ENCODE results near the gene RPTN. TPM values are rescaled to one million over a fixed set of nuclear protein-coding genes. Genes with fewer than 3 reads are reported as not detected.
"Not testable (repeated sequence)": the region's sequence is repeated elsewhere in the genome, so short reads cannot be mapped to it uniquely, and the experiment has no call there.

RPTN gene
- polyA plus RNA-seq, 5 donors: not detected

DNA sequence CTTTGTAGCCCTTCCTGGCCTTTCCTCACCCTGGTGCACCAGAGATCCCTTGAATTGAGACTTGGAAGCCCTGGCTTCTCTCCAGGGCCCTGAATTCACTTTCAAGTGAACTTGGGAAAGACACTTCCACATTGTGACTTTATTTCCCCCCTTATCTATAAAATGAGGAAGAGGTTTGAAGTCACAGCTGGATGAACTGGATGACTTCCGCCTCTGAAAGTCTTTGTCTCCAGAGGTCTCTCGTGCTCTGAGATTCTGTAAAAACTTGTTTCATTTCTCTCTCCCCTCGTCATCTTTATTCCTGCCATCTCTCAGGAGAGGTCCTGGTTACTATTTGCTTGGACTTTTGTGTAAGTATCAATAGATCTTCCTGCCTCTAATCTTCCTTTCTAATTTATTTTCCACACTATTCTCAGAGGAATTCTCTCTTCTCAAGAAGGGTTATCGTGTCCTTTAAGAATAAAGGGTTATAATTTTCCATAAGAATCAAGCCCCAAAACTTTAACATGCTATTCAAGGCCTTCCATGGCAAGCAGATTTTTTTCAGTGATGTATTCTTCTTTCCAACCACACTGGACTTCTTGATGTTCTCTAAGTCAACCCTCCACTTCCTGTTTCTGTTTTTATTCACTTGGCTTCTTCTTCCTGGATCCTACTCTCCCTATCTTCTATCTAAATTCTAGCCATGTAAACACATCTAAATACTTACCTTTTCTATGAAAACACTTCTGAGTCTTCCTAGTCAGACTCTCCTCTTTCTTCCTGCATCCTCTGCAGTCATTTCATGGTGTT, 6.5 kb upstream of the RPTN start:
- no peak for DNase-seq

DNA sequence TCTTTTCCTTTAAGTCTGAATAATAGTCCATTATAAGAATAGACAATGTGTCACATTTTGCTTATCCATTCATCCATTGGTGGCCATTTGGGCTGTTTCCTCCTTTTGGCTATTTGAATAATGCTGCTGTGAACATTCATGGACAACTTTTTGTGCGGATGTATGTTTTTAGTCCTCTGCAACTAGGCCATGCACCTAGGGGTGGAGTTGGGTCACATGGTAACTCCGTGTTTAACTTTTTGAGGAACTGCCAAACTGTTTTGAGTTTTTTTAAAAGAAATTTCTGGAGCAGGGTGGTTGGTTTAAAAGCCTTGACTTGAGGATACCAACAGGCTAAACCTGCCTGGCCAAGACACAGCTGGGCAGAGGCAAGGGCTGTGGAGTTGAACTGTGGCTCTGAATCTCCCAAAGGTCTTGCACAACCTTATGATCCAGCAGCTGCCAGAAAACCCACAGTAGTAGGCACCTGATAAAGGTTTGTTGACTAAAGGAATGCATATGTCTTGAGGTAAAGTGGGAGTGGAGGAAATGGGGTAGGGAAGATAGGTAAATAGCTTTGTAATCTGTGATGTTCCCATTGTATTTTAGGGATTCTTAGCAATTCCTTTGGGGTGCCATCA, 5.6 kb upstream of the RPTN start:
- DNase-seq: no peak

DNA sequence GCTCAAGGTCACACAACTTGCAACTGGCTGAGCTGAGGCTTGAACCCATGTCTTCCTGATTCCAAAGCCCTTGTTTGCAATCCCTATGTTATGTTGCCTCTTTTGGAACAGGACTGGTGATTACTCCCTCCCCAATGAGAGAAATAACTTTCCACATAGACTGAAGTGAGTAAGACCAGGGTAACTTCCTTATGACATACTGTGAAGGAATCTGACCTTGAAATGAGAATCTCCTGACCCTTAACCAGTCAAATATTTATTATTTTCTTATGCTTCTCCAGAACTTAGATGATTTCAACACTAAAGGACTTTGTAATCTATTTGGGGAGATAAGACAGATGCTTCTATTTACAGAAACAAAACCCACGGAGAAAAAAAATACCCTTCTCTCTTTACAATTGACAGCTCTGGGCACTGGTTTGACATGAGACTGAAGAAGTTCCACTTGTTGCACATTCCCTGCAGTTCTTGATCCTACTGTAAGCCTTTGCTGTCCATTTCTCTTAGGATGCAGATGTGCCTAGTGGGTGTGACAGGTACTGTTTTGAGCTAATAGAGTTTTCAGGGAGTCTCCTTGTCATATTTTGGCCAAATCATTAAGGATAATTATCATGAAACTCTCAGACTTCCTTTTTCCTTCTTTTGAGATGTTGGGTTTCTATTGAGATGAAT, 3.9 kb upstream of the RPTN start:
- DNase-seq: no peak

DNA sequence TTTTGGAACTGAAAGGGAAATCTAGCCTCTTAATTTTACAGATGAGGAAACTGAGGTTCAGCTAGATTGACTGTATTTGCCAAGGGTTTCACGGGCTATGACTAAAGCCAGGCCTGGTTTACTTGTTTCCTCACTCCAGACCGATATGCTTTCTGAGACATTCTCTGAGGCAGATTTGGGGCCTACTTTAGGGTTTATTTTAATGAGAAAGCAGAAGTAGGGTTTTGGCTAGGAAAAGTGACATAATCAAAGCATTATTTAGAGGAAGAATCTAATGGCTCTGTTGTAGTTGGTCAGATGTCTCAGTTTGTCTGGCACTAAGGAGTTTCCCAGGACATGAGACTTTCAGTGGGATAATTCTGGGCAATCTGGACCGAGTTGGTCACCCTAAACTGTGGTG, 1.5 kb upstream of the RPTN start:
- no peak for DNase-seq

DNA sequence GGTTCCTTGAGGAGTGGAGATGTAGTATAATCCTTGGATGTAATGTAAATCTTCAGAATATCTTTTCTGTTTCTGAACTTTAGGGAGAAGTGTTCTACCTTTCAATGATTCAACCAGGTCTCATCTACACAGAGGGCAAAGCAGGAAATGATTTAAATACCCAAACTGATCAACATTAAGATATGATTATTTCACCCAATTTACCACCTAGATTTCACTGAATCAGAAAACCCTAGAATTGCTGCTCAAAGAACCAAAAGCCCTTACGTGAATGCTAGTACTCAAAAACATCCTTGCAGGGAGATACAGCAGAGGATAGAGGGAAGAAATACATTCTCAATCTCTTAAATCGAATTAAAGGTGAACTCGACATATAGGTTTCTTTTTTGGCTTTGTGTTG, 5.0 kb downstream of the RPTN start:
- DNase-seq: no peak

DNA sequence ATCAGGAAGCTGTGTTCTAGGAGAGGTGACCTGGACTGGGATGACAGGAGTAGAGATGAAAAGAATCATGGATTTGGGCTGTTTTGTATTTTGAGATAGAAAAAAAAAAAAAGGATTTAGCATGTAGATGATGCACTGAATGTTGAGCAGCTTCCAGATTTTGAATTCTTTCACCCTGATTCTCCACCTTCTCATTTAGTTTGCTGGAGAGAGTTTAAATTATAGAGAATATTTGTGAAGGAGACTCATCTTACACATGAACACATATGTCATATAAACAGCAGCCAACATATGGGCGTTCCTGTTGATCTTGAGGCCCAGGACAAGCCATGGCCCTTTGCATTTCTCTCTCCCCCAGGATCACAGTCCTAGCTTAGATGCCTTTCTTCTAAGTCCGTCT, 7.4 kb downstream of the RPTN start:
- no peak for DNase-seq

DNA sequence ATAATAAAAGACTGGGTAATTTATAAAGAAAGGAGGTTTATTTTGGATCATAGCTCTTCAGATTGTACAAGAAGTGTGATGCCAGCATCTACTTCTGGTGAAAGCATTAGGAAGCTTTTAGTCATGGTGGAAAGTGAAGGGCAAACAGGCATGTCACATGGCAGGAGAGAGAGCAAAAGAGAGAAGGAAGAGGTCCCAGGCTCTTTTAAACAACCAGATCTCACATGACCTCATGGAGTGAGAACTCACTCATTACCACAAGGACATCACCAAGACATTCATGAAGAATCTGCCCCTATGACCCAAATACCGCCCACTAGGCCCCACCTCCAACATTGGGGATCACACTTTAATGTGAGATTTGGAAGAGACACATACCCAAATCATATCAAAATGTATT, 10.0 kb downstream of the RPTN start:
- no peak for DNase-seq

DNA sequence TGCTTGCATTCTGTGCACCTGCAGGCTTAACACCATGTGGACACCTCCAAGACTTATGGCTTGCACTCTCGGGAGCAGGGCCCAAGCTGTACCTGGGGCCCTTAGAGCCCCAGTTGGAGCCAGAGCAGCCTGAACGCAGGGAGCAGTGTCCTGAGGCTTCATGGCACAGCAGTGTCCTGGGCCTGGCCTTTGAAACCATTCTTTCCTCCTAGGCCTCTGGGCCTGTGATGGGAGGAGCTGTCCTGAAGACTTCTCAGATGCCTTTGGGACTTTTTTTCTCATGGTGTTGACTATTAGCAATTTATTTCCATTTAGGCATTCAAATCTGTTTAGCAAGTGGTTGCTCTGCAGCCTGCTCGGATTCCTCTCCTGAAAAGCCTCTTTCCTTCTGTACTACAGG, 11.0 kb downstream of the RPTN start:
- DNase-seq: no peak

DNA sequence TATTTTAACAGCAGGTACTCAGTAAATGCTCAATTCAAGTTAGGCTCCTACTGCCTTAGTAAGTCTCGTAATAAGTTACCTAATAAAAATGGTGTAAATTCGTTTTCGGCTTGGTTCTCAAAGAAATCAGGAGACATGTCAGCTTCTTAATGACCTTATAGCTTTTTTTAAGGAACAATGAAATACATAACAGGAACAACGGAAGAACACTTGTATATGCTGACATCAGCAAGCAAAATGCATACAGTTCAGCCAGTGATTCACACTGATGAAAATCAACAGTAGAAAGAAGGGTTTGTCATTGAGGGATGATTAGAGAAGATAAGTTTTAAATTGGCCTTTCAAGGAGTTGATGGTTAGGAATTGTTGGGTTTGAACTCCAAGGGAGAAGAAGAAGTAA, 13.3 kb downstream of the RPTN start:
- no peak for DNase-seq

DNA sequence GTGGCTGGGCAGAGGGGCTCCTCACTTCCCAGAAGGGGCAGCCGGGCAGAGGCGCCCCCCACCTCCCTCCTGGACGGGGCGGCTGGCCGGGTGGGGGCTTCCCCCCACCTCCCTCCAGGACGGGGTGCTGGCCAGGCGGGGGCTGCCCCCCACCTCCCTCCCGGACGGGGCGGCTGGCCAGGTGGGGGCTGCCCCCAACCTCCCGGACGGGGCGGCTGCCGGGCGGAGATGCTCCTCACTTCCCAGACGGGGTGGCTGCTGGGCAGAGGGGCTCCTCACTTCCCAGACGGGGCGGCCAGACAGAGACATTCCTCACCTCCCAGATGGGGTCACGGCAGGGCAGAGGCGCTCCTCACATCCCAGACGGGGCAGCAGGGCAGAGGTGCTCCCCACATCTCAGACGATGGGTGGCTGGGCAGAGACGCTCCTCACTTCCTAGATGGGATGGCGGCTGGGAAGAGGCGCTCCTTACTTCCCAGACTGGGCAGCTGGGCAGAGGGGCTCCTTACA, 14.3 kb downstream of the RPTN start:
- DNase-seq: not testable (repeated sequence)

DNA sequence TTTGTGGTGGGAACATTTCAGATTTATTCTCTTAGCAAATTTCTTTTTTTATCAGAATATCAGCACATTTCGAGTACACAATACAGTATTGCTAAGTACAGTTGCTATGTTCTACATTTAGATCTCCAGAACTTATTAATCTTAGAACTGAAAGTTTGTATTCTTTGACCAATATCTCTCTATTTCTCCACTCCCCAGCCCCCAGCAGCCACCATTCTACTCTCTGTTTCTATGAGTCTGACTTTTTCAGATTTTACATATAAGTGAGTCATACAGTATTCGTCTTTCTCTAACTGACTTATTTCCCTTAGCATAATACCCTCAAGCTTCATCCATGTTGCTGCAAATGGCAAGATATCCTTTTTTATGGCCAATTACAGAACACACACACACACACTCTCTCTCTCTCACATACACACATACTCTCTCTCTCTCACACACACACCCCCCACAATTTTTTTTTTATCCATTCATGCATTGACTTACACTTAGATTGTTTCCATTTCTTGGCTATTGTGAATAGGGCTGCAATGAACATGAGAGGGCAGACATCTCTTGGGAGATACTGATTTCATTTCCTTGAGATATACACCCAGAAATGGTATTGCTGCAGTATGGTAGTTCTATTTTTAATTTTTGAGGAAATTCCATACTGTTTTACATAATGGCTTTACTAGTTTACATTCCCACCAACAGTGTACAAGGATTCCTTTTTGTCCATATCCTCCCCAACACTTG, 15.7 kb downstream of the RPTN start:
- DNase-seq: no peak

DNA sequence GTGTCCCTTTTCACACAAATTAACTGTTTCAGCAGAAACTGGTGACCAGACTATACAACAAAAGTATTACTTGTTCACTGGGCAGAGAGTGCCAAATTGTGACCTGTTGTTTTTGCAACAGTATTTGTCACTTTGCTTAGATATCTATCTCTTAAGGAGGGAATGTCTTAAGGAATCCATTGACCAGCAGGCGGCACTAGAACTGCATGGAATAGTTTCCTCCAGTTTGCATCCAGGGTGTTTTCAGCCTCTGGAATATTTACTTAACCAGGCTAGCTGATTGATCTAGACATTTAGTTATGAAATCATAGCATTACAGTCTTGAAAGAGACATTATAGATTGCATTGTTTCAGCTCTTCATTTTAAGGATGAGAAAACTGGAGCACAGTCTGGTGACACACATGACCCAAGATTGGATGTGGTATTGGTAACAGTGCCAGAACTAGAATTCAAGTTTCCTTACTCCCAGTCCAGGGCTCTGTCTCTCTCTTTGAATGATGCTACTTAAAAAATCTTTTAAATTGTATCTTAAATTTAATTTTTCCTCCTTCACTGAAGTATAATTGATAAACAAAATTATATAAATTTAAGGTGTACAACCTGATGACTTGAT, 16.9 kb downstream of the RPTN start:
- peak; percentile 24 to 55 for DNase-seq

DNA sequence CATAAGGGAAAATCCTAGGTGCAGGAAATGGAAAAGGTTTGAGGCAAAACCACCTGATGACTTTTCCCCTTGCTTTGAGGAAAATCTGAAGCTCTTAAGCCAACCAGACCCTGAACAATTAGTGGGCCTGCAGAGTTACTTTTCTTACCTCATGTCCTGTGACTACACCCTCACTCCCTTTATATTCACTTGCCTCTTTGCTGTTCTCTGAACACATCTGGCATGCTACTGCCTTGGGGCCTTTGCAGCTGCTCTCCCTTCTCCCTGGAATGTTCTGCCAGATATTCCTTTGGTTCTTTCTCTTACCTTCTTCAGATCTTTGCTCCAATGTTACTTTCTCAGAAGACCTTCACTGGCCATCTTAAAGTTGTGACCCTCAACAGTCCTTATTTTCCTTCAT, 21.8 kb downstream of the RPTN start:
- no peak for DNase-seq

DNA sequence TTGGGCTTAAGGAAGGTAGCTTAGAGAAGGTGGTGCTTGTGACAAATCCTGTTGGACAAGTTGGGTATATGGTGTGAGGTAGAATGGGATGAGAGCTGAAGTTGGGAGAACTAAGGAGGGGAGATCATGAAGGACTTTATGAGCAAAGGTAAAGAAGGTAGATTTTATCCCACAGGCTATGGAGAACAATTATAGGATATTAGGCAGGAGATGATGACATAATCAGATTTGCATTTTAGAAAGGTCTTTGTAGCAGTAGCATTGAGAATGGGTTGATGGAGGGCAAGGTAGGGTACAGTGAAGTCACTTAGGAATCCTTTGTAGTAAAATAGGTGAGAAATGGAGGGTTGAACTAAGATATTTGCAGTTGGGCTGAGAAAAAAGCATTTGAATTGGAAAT, 28.8 kb downstream of the RPTN start:
- DNase-seq: no peak

DNA sequence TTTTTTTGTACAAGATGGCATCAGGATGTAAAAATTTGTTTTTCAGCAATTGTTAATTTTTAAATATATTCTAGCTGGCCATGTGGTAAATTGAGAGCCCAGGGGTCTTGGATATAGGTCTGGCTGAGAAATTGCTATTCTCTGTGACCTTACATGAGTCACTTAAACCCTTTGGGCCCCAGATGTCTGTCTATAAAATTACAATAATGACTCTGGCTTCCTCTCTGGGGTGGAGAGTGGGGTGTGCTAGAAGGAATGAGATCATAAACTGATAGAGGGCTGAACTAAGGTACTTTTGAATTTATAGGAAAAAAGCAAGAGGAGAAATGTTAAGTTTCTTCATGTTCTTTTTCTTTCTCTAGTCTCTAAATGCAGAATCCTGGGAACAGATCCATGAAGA, 31.4 kb downstream of the RPTN start:
- no peak for DNase-seq

DNA sequence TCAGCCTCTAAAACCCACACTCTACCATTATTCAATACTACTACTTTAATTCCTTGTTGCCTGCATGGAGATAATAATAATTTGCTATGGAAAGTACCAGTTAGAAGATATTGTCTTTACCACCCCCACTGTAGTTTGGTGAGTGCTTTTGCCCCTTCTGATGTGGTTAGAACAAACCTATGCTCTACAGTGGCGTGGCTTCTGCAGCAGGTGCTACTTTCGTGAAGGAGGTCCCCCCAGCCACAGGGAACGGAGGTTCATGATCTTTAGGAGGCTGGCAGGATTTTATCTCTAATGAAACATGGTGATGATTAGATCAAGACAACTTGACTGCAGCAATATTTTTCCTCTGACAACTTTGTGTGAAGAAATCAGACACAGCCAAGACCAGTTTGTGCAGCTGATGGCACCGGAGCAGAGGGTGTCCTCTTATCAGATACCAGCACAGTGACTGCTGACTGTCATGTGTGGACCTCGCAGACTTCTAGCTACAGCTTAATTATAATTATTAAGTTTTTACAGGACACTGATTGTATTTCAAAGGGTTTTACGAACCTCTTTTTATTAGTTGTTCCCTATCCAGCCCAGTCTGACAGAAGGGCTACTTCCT, 33.1 kb downstream of the RPTN start:
- DNase-seq: no peak

DNA sequence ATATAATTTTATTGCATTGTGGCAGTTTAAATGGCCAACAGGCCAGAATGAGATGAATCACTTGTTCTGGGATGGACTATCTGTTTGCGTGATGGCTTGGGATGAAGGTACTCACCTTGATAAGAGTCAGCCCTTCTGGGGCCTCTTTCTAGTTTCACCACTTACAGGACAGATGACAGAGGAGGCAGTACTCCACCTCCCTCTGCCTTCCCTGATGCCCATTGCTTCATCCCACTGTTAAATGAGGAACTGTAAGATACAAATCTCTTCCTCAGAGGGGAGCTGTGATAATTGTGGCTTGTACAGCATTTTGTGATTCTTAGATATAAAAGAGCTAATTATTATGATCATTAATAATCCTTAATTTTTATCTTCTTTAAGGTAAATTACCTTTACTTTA, 40.1 kb downstream of the RPTN start:
- no peak for DNase-seq

DNA sequence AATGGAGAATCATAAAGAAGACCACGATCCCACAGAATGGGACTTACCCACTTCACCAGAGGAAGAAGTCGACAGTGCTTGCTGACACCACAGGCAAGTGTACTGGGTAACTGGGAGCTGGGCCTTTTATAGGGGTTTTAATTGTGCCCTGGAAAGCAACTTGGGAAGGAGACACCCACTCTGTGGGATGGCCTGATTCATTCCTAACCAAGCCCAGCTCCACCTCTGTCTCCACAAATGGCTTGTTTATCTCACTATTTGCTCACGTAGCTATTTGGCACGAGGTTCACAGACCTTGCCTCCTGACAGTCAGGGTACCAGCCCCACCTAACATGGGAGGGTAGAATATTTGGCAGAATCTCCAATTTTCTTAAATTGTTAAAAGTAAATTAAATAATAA, 43.7 kb downstream of the RPTN start, which contains the start of gene TCHH:
Gene TCHH (minus strand): TSS at position 101 of the 400 bp plus-strand sequence. CDS start 1,364 bp downstream, outside the sequence.
- no peak for DNase-seq

DNA sequence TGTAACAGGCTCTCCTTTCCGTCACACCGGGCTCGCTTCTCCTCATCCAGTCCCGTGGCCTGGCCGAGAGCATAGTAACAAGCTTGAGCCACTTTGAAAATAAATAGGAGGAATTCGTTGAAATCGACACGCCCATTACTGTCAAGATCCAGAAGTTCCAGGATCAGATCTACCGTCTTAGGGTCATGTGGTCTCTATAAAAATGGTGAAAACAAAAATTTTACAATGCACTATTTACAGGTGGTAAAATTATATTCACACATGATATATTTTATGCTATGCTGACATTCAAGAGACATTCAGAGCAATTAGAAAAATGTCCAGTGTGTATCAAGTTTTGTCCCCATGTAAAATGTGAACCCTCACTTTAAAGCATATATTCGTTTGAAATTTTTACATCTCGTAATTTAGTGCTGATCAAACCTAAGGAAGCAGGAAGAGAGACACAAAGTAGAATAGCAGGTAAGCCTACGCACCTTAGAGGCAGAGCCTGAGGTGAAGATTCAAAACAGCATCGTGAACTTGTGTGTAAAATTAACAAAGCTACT, 46.1 kb downstream of the RPTN start:
- DNase-seq: no peak

DNA sequence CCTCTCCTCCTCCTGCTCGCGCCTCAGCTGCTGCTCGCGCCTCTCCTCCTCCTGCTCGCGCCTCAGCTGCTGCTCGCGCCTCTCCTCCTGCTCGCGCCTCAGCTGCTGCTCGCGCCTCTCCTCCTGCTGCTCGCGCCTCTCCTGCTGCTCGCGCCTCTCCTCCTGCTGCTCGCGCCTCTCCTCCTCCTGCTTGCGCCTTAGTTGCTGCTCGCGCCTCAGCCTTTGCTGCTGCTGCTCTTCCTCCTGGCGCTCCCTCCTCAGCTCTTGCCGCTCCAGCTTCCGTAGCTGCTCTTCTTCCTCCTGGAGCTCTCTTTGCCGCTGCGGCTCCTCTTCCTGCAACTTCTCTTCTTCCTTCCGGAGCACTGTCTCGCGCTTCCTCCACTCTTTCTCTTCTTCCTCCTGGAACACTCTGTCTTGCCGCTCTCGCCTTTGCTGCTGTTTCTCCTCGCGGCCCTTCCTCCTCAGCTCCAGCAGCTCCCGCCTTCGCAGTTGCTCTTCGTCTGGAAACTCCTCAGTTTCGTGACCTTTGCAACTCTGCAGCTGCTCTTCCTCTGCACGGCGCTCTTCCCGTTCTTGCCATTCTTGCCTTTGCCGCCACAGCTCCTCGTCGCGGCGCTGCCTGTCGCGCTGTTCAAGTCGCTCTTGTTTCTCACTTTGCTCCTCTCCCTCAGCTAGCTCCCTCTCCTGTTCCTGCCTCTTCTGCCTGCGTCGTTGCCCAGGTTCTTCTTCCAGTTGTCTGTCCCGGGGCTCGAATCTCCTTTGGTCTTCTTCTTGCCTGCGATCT, 46.7 kb downstream of the RPTN start:
- no peak for DNase-seq

Measured in right lung (tissue), 5 donors.